Activated naive CD4-positive, alpha-beta T cell treated with anti-CD3 and anti-CD28 coated beads, Interleukin-2, amount 10 ng/mL, durations not matched to agents 7 days and 5 days (primary cell): Measurements from ENCODE around the gene DCLRE1C.

Experiments
- CTCF ChIA-PET: fragments of 350-600 bp; sonication (Branson Sonifier 250); formaldehyde crosslinking; loops from one replicate; lab custom pipeline; 2021; ENCODE audit warnings: antibody characterized with exemption; lab: Charles Lee
- DNase-seq: peaks from one replicate; pipeline ENCODE4 v3.0.0-alpha.2; 2020
- H3K27ac Mint-ChIP-seq: one replicate; pipeline ENCODE4 v1.8.0; 2021; ENCODE audit warnings: mild to moderate bottlenecking, moderate library complexity, mixed read lengths
- H3K27me3 Mint-ChIP-seq: one replicate; pipeline ENCODE4 v1.8.0; 2021; ENCODE audit warnings: mild to moderate bottlenecking, mixed read lengths
- H3K36me3 Mint-ChIP-seq: one replicate; pipeline ENCODE4 v1.8.0; 2021; ENCODE audit warnings: mixed read lengths
- H3K4me1 Mint-ChIP-seq: one replicate; pipeline ENCODE4 v1.8.0; 2021; ENCODE audit warnings: mixed read lengths
- H3K4me3 Mint-ChIP-seq: one replicate; pipeline ENCODE4 v1.8.0; 2021; ENCODE audit warnings: mild to moderate bottlenecking, moderate library complexity, mixed read lengths
- H3K9me3 Mint-ChIP-seq: one replicate; pipeline ENCODE4 v1.8.0; 2021; ENCODE audit warnings: mixed read lengths

Gene DCLRE1C

DNA sequence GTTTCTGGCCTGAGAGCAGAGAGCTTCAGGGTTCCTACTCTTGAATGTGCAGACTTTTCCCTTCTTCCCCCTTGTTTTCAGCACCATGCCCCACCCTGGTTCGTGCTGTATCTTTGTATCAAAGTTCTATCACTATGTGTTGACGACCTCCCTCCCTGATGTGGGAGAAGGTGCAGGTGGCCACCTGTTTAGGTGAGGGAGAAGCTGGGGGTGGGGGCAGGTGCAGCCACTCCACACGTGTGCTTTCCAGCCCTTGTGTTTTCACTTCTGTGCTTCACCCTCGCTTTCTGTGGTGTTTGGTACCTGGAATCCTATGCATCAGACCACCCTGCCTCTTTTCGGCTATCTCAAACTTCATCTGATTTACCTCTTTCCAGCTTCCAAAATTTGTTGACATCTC, 94.9 kb downstream of the DCLRE1C start:
- Mint-ChIP-seq H3K27me3 (no peaks in the 10 kb centered on the region), H3K4me1 (no peaks in the 10 kb centered on the region), H3K27ac (no peak overlapping the region), H3K9me3 (no peaks in the 10 kb centered on the region), H3K4me3 (no peak overlapping the region), H3K36me3 (peaks cover 34% of the 10 kb centered on the region)
- CTCF ChIA-PET, result interaction anchor here (0.5 to 1.3 kb wide), 2 partner anchors 14 to 283 kb away, joined by 3 read pairs; no protein-coding TSS in a partner anchor
- no peak for DNase-seq

DNA sequence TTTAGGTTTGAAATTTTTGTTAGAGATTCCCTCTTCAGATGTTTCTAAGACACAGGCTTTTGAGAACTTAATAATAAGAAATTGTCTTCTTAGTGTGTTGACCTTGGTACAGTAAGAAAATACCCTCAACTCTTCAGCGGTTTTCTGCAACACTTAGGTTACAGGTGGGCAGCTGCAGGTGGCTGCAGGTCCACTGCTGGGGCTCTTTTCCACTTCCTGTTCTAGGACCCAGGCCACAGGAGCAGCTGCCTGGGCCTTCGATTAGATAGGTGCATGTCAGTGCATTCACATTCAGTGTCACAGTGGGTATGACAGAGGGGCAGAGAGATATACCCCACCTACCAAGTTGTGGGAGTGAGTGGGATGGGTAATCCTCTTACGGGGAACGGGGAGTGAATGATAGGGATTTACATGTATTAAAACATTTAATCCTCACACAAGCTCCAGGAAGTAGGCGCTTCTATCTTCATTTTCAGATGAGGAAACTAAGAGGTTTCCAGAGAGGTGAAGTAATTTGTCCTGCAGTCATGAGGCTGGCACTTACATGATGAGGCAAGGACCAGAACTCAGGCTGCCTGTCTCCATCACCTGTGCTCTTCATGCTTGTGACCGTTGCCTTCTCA, 95.4 kb downstream of the DCLRE1C start:
- Mint-ChIP-seq H3K27me3 (no peaks in the 10 kb centered on the region), H3K4me1 (no peaks in the 10 kb centered on the region), H3K36me3 (peaks cover 33% of the 10 kb centered on the region), H3K9me3 (no peaks in the 10 kb centered on the region), H3K27ac (no peak overlapping the region), H3K4me3 (no peak overlapping the region)
- DNase-seq, result no peak
- CTCF ChIA-PET, result interaction anchor here (0.5 to 1.3 kb wide), 2 partner anchors 14 to 282 kb away, joined by 3 read pairs; no protein-coding TSS in a partner anchor

DNA sequence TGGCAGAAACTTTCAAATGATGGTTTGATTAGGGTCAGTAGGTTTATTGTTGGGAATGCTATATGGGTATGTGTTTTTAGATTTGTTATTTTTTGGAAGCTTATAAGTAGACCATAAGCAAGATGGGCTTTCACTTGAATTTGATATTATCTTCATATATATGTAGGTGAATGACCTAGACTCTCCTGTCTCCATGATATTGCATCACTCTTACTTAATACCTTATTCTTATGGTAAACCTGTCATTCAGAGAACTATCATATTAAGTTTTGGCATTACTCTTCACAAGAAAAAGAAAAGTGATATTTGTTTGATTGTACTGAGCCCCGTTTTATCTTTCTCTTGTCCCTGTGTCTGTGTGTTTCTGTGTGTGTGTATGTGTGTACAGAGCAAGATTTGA, 98.4 kb downstream of the DCLRE1C start:
- Mint-ChIP-seq H3K36me3 (peaks cover 38% of the 10 kb centered on the region), H3K27me3 (no peaks in the 10 kb centered on the region), H3K4me3 (no peak overlapping the region), H3K27ac (no peak overlapping the region), H3K4me1 (no peaks in the 10 kb centered on the region), H3K9me3 (no peaks in the 10 kb centered on the region)
- no peak for DNase-seq
- CTCF ChIA-PET, result no interaction called here

DNA sequence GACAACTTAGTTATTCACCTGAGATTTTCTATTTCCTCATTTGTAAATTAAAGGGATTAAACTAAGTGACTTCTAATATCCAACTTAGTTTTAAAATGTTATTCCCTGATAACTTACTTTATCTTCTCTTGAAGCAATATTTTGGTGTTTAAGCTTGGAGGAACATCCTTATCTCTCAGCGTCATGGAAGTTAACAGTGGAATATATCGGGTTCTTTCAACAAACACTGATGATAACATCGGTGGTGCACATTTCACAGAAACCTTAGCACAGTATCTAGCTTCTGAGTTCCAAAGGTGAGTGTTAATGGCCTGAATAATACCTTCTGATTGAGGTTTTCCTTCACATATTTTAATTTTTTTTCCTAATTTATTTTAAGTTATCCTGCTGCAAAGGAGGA, 101.7 kb downstream of the DCLRE1C start:
- DNase-seq, result no peak
- CTCF ChIA-PET, result no interaction called here

More for the DNA sequence above, 101.7 kb downstream of the DCLRE1C start:
- Mint-ChIP-seq H3K9me3 (no peaks in the 10 kb centered on the region), H3K4me3 (no peak overlapping the region), H3K27ac (no peak overlapping the region), H3K36me3 (peaks cover 30% of the 10 kb centered on the region), H3K27me3 (no peaks in the 10 kb centered on the region), H3K4me1 (no peaks in the 10 kb centered on the region)
